ENCODE measurements around the gene PPP1R37.
A peak's percentile ranks its signal among the peaks of the same experiment; 100 is the strongest.

The PPP1R37 gene

GRCh38 chr19:45170146-45171106 lies 77.4 kb downstream of the PPP1R37 start:
- Histone ChIP-seq H3K27ac (ENCODE audit: low read length) (no peak overlapping the region), H3K9me3 (ENCODE audit: control insufficient read depth in 1 of 2, low read length in 2 of 2) (no peaks in the 10 kb centered on the region), H3K4me3 (ENCODE audit: low read depth in 1 of 2, low read length in 2 of 2) (no peak overlapping the region), H3K4me1 (ENCODE audit: control insufficient read depth in 1 of 2, insufficient read depth in 2 of 2, low read length in 2 of 2) (no peaks in the 10 kb centered on the region), H3K27me3 (ENCODE audit: low read depth, low read length) (no peaks in the 10 kb centered on the region), H3K36me3 (ENCODE audit: control insufficient read depth in 1 of 2, insufficient read depth in 2 of 2, low read length in 2 of 2) (no peaks in the 10 kb centered on the region)

GRCh38 chr19:45171211-45171623 lies 78.2 kb downstream of the PPP1R37 start:
- Histone ChIP-seq H3K4me1 (ENCODE audit: control insufficient read depth in 1 of 2, insufficient read depth in 2 of 2, low read length in 2 of 2) (no peaks in the 10 kb centered on the region), H3K27ac (ENCODE audit: low read length) (no peak overlapping the region), H3K36me3 (ENCODE audit: control insufficient read depth in 1 of 2, insufficient read depth in 2 of 2, low read length in 2 of 2) (no peaks in the 10 kb centered on the region), H3K4me3 (ENCODE audit: low read depth in 1 of 2, low read length in 2 of 2) (no peak overlapping the region), H3K27me3 (ENCODE audit: low read depth, low read length) (no peaks in the 10 kb centered on the region), H3K9me3 (ENCODE audit: control insufficient read depth in 1 of 2, low read length in 2 of 2) (no peaks in the 10 kb centered on the region)

GRCh38 chr19:45172173-45172572 lies 79.2 kb downstream of the PPP1R37 start:
- H3K4me3 ChIP-seq (ENCODE audit: low read depth in 1 of 2, low read length in 2 of 2), result no peak overlapping the region
- H3K27me3 ChIP-seq (ENCODE audit: low read depth, low read length), result no peaks in the 10 kb centered on the region
- H3K36me3 ChIP-seq (ENCODE audit: control insufficient read depth in 1 of 2, insufficient read depth in 2 of 2, low read length in 2 of 2), result no peaks in the 10 kb centered on the region
- peaks cover 0 to 2% of the 10 kb centered on the region in 2 donors for H3K4me1 ChIP-seq (ENCODE audit: control insufficient read depth in 1 of 2, insufficient read depth in 2 of 2, low read length in 2 of 2)
- no peak overlapping the region for H3K27ac ChIP-seq (ENCODE audit: low read length)
- no peaks in the 10 kb centered on the region for H3K9me3 ChIP-seq (ENCODE audit: control insufficient read depth in 1 of 2, low read length in 2 of 2)

DNA sequence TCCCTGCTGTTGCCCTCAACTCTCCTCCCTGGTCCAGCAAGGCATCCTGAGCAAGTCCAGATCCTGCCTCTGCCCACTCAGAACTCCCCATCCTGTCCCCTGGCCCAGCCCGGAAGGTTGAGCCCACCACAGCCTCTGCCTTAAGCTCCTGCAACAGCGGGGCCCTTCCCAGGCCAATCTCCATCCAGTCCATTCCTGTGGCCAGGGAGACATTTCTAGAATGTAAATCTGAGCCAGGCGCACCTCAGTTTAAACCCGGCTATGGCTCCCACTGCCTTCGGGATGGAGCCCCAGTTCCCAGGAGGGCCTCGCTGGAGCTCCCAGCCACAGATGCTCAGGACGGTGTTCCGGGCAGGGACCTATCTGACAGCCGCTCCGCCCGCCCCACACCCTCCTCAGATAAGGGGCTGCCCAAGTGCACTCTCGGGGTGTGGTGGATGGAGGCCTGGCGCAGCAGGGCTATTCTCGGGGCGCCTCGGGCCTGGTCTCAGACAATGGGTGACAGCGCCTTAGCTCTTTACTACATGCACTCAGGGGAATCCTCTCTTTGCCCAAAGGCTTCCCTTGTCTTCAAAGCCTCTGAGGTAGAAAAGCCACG lies 79.7 kb downstream of the PPP1R37 start:
- Histone ChIP-seq H3K9me3 (ENCODE audit: control insufficient read depth in 1 of 2, low read length in 2 of 2) (no peaks in the 10 kb centered on the region), H3K27ac (ENCODE audit: low read length) (no peak overlapping the region), H3K36me3 (ENCODE audit: control insufficient read depth in 1 of 2, insufficient read depth in 2 of 2, low read length in 2 of 2) (no peaks in the 10 kb centered on the region), H3K4me1 (ENCODE audit: control insufficient read depth in 1 of 2, insufficient read depth in 2 of 2, low read length in 2 of 2) (peaks cover 0 to 8% of the 10 kb centered on the region in 2 donors), H3K27me3 (ENCODE audit: low read depth, low read length) (no peaks in the 10 kb centered on the region), H3K4me3 (ENCODE audit: low read depth in 1 of 2, low read length in 2 of 2) (no peak overlapping the region)

DNA sequence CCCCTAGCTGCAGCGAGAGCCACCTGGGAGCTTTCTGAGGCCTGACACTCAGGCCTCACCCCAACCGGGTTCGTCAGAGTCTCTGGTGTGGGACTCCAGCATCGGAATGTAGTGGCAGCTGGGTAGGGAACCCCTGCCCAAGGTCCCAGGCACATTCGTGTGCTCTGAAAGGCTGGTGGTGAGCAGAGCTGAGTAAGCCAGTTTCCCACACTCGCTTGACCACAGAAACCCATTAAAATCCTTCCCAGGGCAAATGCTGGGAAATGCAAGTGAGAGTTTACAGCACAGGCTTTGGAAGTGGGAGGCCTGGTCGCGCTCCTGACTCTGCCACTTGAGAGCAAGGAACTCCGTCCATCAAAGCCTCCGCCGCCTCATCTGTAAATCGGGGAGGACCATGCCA lies 80.8 kb downstream of the PPP1R37 start:
- Histone ChIP-seq H3K4me1 (ENCODE audit: control insufficient read depth in 1 of 2, insufficient read depth in 2 of 2, low read length in 2 of 2) (peaks cover 0 to 8% of the 10 kb centered on the region in 2 donors), H3K9me3 (ENCODE audit: control insufficient read depth in 1 of 2, low read length in 2 of 2) (no peaks in the 10 kb centered on the region), H3K36me3 (ENCODE audit: control insufficient read depth in 1 of 2, insufficient read depth in 2 of 2, low read length in 2 of 2) (no peaks in the 10 kb centered on the region), H3K4me3 (ENCODE audit: low read depth in 1 of 2, low read length in 2 of 2) (no peak overlapping the region), H3K27ac (ENCODE audit: low read length) (no peak overlapping the region), H3K27me3 (ENCODE audit: low read depth, low read length) (no peaks in the 10 kb centered on the region)

DNA sequence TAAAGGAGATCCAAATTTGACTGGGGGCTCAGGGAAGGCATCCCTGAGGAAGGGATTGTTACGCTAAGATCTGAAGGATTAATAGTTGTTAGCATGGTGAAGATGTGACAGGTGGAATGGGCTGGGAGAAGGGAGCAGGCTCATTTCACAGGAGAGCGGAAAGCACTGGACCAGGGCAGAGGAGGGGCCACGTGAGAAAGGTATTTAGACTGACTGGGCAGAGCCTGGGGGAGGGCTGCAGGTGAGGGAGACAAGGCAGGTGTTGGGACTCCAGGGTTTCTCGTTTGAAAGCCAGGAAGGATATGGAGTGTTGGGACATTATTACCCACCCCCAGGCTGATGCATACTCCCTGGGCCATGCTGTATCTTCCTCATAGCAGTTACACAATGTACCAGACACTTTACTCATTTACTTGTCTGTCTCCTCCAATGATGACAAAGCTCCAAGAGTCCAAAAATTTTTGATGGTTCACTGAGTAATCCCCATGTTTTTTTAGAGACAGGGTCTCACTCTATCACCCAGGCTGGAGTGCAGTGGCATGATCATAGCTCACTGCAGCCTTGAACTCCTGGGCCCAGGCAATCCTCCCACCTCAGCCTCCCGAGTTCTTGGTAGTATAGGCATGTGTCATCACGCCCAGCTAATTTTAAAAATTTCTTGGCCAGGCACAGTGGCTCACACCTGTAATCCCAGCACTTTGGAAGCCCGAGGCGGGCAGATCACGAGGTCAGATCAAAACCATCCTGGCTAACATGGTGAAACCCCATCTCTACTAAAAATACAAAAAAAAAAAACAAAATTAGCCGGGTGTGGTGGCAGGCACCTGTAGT lies 82.8 kb downstream of the PPP1R37 start:
- no peaks in the 10 kb centered on the region for H3K36me3 ChIP-seq (ENCODE audit: control insufficient read depth in 1 of 2, insufficient read depth in 2 of 2, low read length in 2 of 2)
- no peak overlapping the region for H3K4me3 ChIP-seq (ENCODE audit: low read depth in 1 of 2, low read length in 2 of 2)
- no peaks in the 10 kb centered on the region for H3K27me3 ChIP-seq (ENCODE audit: low read depth, low read length)
- H3K4me1 ChIP-seq (ENCODE audit: control insufficient read depth in 1 of 2, insufficient read depth in 2 of 2, low read length in 2 of 2), result peaks cover 0 to 19% of the 10 kb centered on the region in 2 donors
- no peaks in the 10 kb centered on the region for H3K9me3 ChIP-seq (ENCODE audit: control insufficient read depth in 1 of 2, low read length in 2 of 2)
- no peak overlapping the region for H3K27ac ChIP-seq (ENCODE audit: low read length)

DNA sequence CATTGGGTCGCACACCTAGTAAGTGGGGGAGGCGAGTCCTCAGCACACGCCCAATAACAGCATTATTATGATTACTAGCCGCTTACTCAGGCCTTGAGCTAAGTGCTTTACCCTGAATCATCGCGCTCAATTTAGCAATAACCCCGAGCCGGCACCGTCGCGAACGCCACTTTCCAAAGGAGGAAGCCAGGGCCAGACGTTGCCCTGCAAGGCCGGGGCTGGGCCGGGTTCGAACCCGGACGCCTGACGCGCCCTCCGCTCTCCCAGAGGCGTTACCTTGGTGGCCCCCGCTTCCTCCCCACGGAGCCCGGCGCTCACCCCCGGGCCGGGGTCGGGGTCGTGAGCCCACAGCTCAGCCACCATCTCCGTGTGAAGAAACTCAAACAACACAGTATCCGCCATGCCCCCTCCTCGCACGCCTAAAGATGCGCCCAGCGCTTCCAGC lies 84.9 kb downstream of the PPP1R37 start, which contains the start of gene TRAPPC6A:
TSS of gene TRAPPC6A (minus strand) at position 421 of the 445 bp plus-strand sequence. CDS start at position 402, 19 bp downstream.
- Histone ChIP-seq H3K27ac (ENCODE audit: low read length) (peak within 1 kb of the TSS; percentile 92), H3K36me3 (ENCODE audit: control insufficient read depth in 1 of 2, insufficient read depth in 2 of 2, low read length in 2 of 2) (peaks cover 5 to 7% of the 10 kb centered on the region in 2 donors), H3K9me3 (ENCODE audit: control insufficient read depth in 1 of 2, low read length in 2 of 2) (no peaks in the 10 kb centered on the region), H3K27me3 (ENCODE audit: low read depth, low read length) (no peaks in the 10 kb centered on the region), H3K4me1 (ENCODE audit: control insufficient read depth in 1 of 2, insufficient read depth in 2 of 2, low read length in 2 of 2) (peaks cover 0 to 30% of the 10 kb centered on the region in 2 donors), H3K4me3 (ENCODE audit: low read depth in 1 of 2, low read length in 2 of 2) (peak within 1 kb of the TSS; percentile 78 to 82)

GRCh38 chr19:45178262-45179071 lies 85.5 kb downstream of the PPP1R37 start, which contains the start of gene BLOC1S3:
Gene BLOC1S3 (plus strand): TSS chr19:45178784. CDS start chr19:45179297, 513 bp downstream.
- Histone ChIP-seq H3K4me1 (ENCODE audit: control insufficient read depth in 1 of 2, insufficient read depth in 2 of 2, low read length in 2 of 2) (peaks cover 0 to 30% of the 10 kb centered on the region in 2 donors), H3K36me3 (ENCODE audit: control insufficient read depth in 1 of 2, insufficient read depth in 2 of 2, low read length in 2 of 2) (peaks cover 5 to 7% of the 10 kb centered on the region in 2 donors), H3K27ac (ENCODE audit: low read length) (peak within 1 kb of the TSS; percentile 92), H3K9me3 (ENCODE audit: control insufficient read depth in 1 of 2, low read length in 2 of 2) (no peaks in the 10 kb centered on the region), H3K4me3 (ENCODE audit: low read depth in 1 of 2, low read length in 2 of 2) (peak within 1 kb of the TSS; percentile 78 to 82), H3K27me3 (ENCODE audit: low read depth, low read length) (no peaks in the 10 kb centered on the region)

- H3K4me3 ChIP-seq (ENCODE audit: low read depth in 1 of 2, low read length in 2 of 2), result peak overlapping the region; percentile 74 to 82
- peak overlapping the region; percentile 79 for H3K27ac ChIP-seq (ENCODE audit: low read length)
- H3K27me3 ChIP-seq (ENCODE audit: low read depth, low read length), result no peaks in the 10 kb centered on the region
- H3K36me3 ChIP-seq (ENCODE audit: control insufficient read depth in 1 of 2, insufficient read depth in 2 of 2, low read length in 2 of 2), result peaks cover 5 to 7% of the 10 kb centered on the region in 2 donors
- H3K4me1 ChIP-seq (ENCODE audit: control insufficient read depth in 1 of 2, insufficient read depth in 2 of 2, low read length in 2 of 2), result peaks cover 0 to 30% of the 10 kb centered on the region in 2 donors
- no peaks in the 10 kb centered on the region for H3K9me3 ChIP-seq (ENCODE audit: control insufficient read depth in 1 of 2, low read length in 2 of 2)
These were observed 86.3 kb downstream of the PPP1R37 start for GRCh38 chr19:45179072-45179891.
